ENCODE data around the gene ST8SIA4. TPM values are rescaled to one million over a fixed set of nuclear protein-coding genes. Genes with fewer than 3 reads are reported as not detected.

ST8SIA4 gene
- total and polyA plus RNA-seq, 7 experiments from 2014 or later: 5.8 to 54.5 (median 21.9) TPM

- H3K27me3 Mint-ChIP-seq: peaks cover 0 to 16% (median 0%) of the 10 kb centered on the region in 5 donors
- H3K27ac ChIP-seq (ENCODE audit: low read depth, low read length): no peak overlapping the region
- no peak overlapping the region for H3K4me3 ChIP-seq (ENCODE audit: low read length)
- H3K4me1 Mint-ChIP-seq: no peaks in the 10 kb centered on the region
- DNase-seq (no peak), ATAC-seq (no peak)
- no peaks in the 10 kb centered on the region for H3K9me3 Mint-ChIP-seq
- no peaks in the 10 kb centered on the region for H3K36me3 Mint-ChIP-seq
- ChIA-PET POLR2A (no interaction called here), CTCF (no interaction called here)
- H3K27ac Mint-ChIP-seq: no peak overlapping the region
- no peaks in the 10 kb centered on the region for H3K27me3 ChIP-seq (ENCODE audit: control insufficient read depth in 2 of 2, insufficient read depth in 2 of 2, low read length in 2 of 2)
- intact Hi-C loops (cut with micrococcal nuclease): no loop called here
- H3K36me3 ChIP-seq (ENCODE audit: control insufficient read depth in 2 of 3, insufficient read depth in 3 of 3, low read length in 3 of 3): no peaks in the 10 kb centered on the region
- no peaks in the 10 kb centered on the region for H3K4me1 ChIP-seq (ENCODE audit: control insufficient read depth in 2 of 2, insufficient read depth in 2 of 2, low read length in 2 of 2)
- H3K9me3 ChIP-seq (ENCODE audit: control insufficient read depth in 2 of 3, low read length in 3 of 3): no peaks in the 10 kb centered on the region
- H3K4me3 Mint-ChIP-seq: no peak overlapping the region
Observed at GRCh38 chr5:100762995-100763394, 140.1 kb downstream of the ST8SIA4 start.

DNA sequence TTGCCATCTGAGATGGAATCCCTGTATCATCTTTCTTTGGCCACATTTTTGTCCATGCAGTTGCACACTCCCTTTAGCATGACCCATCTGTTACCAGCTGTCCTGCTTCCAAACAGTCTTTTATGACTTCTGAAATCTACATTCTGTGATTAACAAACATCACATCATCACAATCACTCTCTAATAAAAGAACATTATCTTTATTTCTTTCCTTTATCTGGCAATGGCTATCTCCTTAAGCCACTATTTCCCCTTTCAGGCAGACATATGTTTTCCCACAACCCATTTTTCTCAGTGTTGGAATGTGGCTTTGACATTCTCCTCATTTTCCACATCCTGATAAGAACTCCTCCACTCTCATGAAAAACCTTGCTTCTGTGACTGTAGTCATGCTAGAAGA, 141.0 kb downstream of the ST8SIA4 start:
- no peaks in the 10 kb centered on the region for H3K4me1 Mint-ChIP-seq
- ChIA-PET CTCF (no interaction called here), POLR2A (no interaction called here)
- Histone ChIP-seq H3K27ac (ENCODE audit: low read depth, low read length) (no peak overlapping the region), H3K9me3 (ENCODE audit: control insufficient read depth in 2 of 3, low read length in 3 of 3) (no peaks in the 10 kb centered on the region), H3K4me1 (ENCODE audit: control insufficient read depth in 2 of 2, insufficient read depth in 2 of 2, low read length in 2 of 2) (no peaks in the 10 kb centered on the region), H3K4me3 (ENCODE audit: low read length) (no peak overlapping the region), H3K36me3 (ENCODE audit: control insufficient read depth in 2 of 3, insufficient read depth in 3 of 3, low read length in 3 of 3) (no peaks in the 10 kb centered on the region), H3K27me3 (ENCODE audit: control insufficient read depth in 2 of 2, insufficient read depth in 2 of 2, low read length in 2 of 2) (no peaks in the 10 kb centered on the region)
- no peak for ATAC-seq
- H3K27me3 Mint-ChIP-seq: peaks cover 0 to 21% (median 0%) of the 10 kb centered on the region in 5 donors
- no peak overlapping the region for H3K4me3 Mint-ChIP-seq
- no peaks in the 10 kb centered on the region for H3K9me3 Mint-ChIP-seq
- no peak for DNase-seq
- H3K36me3 Mint-ChIP-seq: no peaks in the 10 kb centered on the region
- H3K27ac Mint-ChIP-seq: no peak overlapping the region
- intact Hi-C loops (cut with micrococcal nuclease): no loop called here

DNA sequence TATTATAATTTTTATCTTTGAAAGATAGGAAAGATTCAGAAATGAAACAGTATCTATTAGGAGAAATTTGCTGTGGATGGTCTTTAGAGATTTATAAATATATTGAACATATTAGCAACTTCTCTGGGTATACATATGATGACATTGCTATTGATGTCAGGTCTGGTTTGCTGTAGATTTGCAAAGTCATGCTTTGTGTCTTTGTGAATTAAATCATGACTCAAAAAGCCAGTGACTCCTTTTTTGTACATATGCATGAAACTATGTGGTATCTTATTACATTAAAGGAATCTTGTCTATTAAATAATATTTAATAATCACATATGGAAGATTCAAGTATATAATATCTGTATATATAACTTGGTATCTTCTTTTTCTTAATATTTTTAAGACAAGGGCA, 141.9 kb downstream of the ST8SIA4 start:
- no peaks in the 10 kb centered on the region for H3K36me3 ChIP-seq (ENCODE audit: control insufficient read depth in 2 of 3, insufficient read depth in 3 of 3, low read length in 3 of 3)
- no peaks in the 10 kb centered on the region for H3K27me3 ChIP-seq (ENCODE audit: control insufficient read depth in 2 of 2, insufficient read depth in 2 of 2, low read length in 2 of 2)
- ChIA-PET CTCF (interaction anchor here (0.7 kb wide), 1 partner anchor 11 kb away, joined by 3 read pairs; no protein-coding TSS in a partner anchor), POLR2A (no interaction called here)
- no peak overlapping the region for H3K27ac Mint-ChIP-seq
- no peak overlapping the region for H3K27ac ChIP-seq (ENCODE audit: low read depth, low read length)
- no peaks in the 10 kb centered on the region for H3K4me1 Mint-ChIP-seq
- H3K9me3 Mint-ChIP-seq: no peaks in the 10 kb centered on the region
- no peak for DNase-seq
- H3K4me3 Mint-ChIP-seq: no peak overlapping the region
- ATAC-seq: no peak
- no peaks in the 10 kb centered on the region for H3K9me3 ChIP-seq (ENCODE audit: control insufficient read depth in 2 of 3, low read length in 3 of 3)
- intact Hi-C loops (cut with micrococcal nuclease): no loop called here
- no peaks in the 10 kb centered on the region for H3K36me3 Mint-ChIP-seq
- no peak overlapping the region for H3K4me3 ChIP-seq (ENCODE audit: low read length)
- peaks cover 0 to 28% (median 0%) of the 10 kb centered on the region in 5 donors for H3K27me3 Mint-ChIP-seq
- H3K4me1 ChIP-seq (ENCODE audit: control insufficient read depth in 2 of 2, insufficient read depth in 2 of 2, low read length in 2 of 2): no peaks in the 10 kb centered on the region

DNA sequence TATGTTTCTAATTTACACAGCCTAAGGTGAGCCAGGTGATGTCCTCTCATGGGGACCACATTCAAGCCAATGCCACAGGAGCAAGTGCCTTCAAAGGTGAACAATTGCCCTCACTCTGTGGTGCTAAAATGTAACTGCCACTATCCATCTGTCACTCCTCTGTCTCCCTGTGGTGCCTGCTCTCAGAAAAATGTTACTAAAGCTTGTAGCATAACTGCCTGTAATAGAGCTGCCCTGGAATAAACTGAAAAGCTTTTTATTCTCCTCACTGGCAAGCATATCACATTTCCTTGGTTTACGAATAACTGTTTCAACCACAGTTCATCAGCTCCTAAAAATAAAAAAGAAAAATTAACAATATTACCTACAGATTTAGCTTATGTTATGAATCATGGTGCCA, 142.4 kb downstream of the ST8SIA4 start:
- Histone ChIP-seq H3K4me1 (ENCODE audit: control insufficient read depth in 2 of 2, insufficient read depth in 2 of 2, low read length in 2 of 2) (no peaks in the 10 kb centered on the region), H3K4me3 (ENCODE audit: low read length) (no peak overlapping the region), H3K27me3 (ENCODE audit: control insufficient read depth in 2 of 2, insufficient read depth in 2 of 2, low read length in 2 of 2) (no peaks in the 10 kb centered on the region), H3K36me3 (ENCODE audit: control insufficient read depth in 2 of 3, insufficient read depth in 3 of 3, low read length in 3 of 3) (no peaks in the 10 kb centered on the region), H3K9me3 (ENCODE audit: control insufficient read depth in 2 of 3, low read length in 3 of 3) (no peaks in the 10 kb centered on the region), H3K27ac (ENCODE audit: low read depth, low read length) (no peak overlapping the region)
- Mint-ChIP-seq H3K27me3 (peaks cover 0 to 26% (median 0%) of the 10 kb centered on the region in 5 donors), H3K9me3 (no peaks in the 10 kb centered on the region), H3K27ac (no peak overlapping the region), H3K36me3 (no peaks in the 10 kb centered on the region), H3K4me3 (no peak overlapping the region), H3K4me1 (no peaks in the 10 kb centered on the region)
- ATAC-seq: no peak
- ChIA-PET CTCF (interaction anchor here (0.7 kb wide), 1 partner anchor 11 kb away, joined by 3 read pairs; no protein-coding TSS in a partner anchor), POLR2A (no interaction called here)
- no peak for DNase-seq
- intact Hi-C loops (cut with micrococcal nuclease): no loop called here

GRCh38 chr5:100758780-100759179, 144.3 kb downstream of the ST8SIA4 start:
- ATAC-seq: no peak

GRCh38 chr5:100758306-100758705, 144.8 kb downstream of the ST8SIA4 start:
- Histone ChIP-seq H3K27ac (ENCODE audit: low read depth, low read length) (no peak overlapping the region), H3K4me3 (ENCODE audit: low read length) (no peak overlapping the region), H3K4me1 (ENCODE audit: control insufficient read depth in 2 of 2, insufficient read depth in 2 of 2, low read length in 2 of 2) (no peaks in the 10 kb centered on the region), H3K27me3 (ENCODE audit: control insufficient read depth in 2 of 2, insufficient read depth in 2 of 2, low read length in 2 of 2) (no peaks in the 10 kb centered on the region), H3K9me3 (ENCODE audit: control insufficient read depth in 2 of 3, low read length in 3 of 3) (no peaks in the 10 kb centered on the region), H3K36me3 (ENCODE audit: control insufficient read depth in 2 of 3, insufficient read depth in 3 of 3, low read length in 3 of 3) (no peaks in the 10 kb centered on the region)
- H3K4me3 Mint-ChIP-seq: no peak overlapping the region
- ChIA-PET CTCF (interaction anchor here (0.7 kb wide), 1 partner anchor 9 kb away, joined by 3 read pairs; no protein-coding TSS in a partner anchor), POLR2A (no interaction called here)
- DNase-seq (no peak), ATAC-seq (no peak)
- peaks cover 0 to 34% (median 0%) of the 10 kb centered on the region in 5 donors for H3K27me3 Mint-ChIP-seq
- H3K36me3 Mint-ChIP-seq: no peaks in the 10 kb centered on the region
- H3K4me1 Mint-ChIP-seq: no peaks in the 10 kb centered on the region
- intact Hi-C loops (cut with micrococcal nuclease): no loop called here
- H3K9me3 Mint-ChIP-seq: no peaks in the 10 kb centered on the region
- no peak overlapping the region for H3K27ac Mint-ChIP-seq

More at GRCh38 chr5:100758780-100759179, 144.3 kb downstream of the ST8SIA4 start:
- no peak overlapping the region for H3K27ac Mint-ChIP-seq
- POLR2A ChIA-PET: interaction anchor here (0.6 kb wide), 1 partner anchor 1102 kb away, joined by 3 read pairs; no protein-coding TSS in a partner anchor
- no peak overlapping the region for H3K4me3 Mint-ChIP-seq
- Histone ChIP-seq H3K4me1 (ENCODE audit: control insufficient read depth in 2 of 2, insufficient read depth in 2 of 2, low read length in 2 of 2) (no peaks in the 10 kb centered on the region), H3K9me3 (ENCODE audit: control insufficient read depth in 2 of 3, low read length in 3 of 3) (no peaks in the 10 kb centered on the region), H3K36me3 (ENCODE audit: control insufficient read depth in 2 of 3, insufficient read depth in 3 of 3, low read length in 3 of 3) (no peaks in the 10 kb centered on the region), H3K27ac (ENCODE audit: low read depth, low read length) (no peak overlapping the region), H3K27me3 (ENCODE audit: control insufficient read depth in 2 of 2, insufficient read depth in 2 of 2, low read length in 2 of 2) (no peaks in the 10 kb centered on the region), H3K4me3 (ENCODE audit: low read length) (no peak overlapping the region)
- no peaks in the 10 kb centered on the region for H3K4me1 Mint-ChIP-seq
- CTCF ChIA-PET: interaction anchor here (0.7 kb wide), 1 partner anchor 9 kb away, joined by 3 read pairs; no protein-coding TSS in a partner anchor
- intact Hi-C loops (cut with micrococcal nuclease): no loop called here
- H3K27me3 Mint-ChIP-seq: peaks cover 0 to 34% (median 0%) of the 10 kb centered on the region in 5 donors
- no peak for DNase-seq
- no peaks in the 10 kb centered on the region for H3K9me3 Mint-ChIP-seq
- no peaks in the 10 kb centered on the region for H3K36me3 Mint-ChIP-seq

GRCh38 chr5:100757618-100758017, 145.5 kb downstream of the ST8SIA4 start:
- no peak overlapping the region for H3K27ac ChIP-seq (ENCODE audit: low read depth, low read length)
- Mint-ChIP-seq H3K27ac (no peak overlapping the region), H3K27me3 (peaks cover 0 to 35% (median 0%) of the 10 kb centered on the region in 5 donors), H3K36me3 (no peaks in the 10 kb centered on the region), H3K4me1 (no peaks in the 10 kb centered on the region), H3K9me3 (no peaks in the 10 kb centered on the region), H3K4me3 (no peak overlapping the region)
- H3K27me3 ChIP-seq (ENCODE audit: control insufficient read depth in 2 of 2, insufficient read depth in 2 of 2, low read length in 2 of 2): no peaks in the 10 kb centered on the region
- no peaks in the 10 kb centered on the region for H3K9me3 ChIP-seq (ENCODE audit: control insufficient read depth in 2 of 3, low read length in 3 of 3)
- no peak for DNase-seq
- POLR2A ChIA-PET: no interaction called here
- no peak overlapping the region for H3K4me3 ChIP-seq (ENCODE audit: low read length)
- intact Hi-C loops (cut with micrococcal nuclease): no loop called here
- CTCF ChIA-PET: no interaction called here
- no peak for ATAC-seq
- H3K4me1 ChIP-seq (ENCODE audit: control insufficient read depth in 2 of 2, insufficient read depth in 2 of 2, low read length in 2 of 2): no peaks in the 10 kb centered on the region
- H3K36me3 ChIP-seq (ENCODE audit: control insufficient read depth in 2 of 3, insufficient read depth in 3 of 3, low read length in 3 of 3): no peaks in the 10 kb centered on the region

Data from naive thymus-derived CD4-positive, alpha-beta T cell (primary cell).